ENCODE results near the gene KRT78.

Gene KRT78

DNA sequence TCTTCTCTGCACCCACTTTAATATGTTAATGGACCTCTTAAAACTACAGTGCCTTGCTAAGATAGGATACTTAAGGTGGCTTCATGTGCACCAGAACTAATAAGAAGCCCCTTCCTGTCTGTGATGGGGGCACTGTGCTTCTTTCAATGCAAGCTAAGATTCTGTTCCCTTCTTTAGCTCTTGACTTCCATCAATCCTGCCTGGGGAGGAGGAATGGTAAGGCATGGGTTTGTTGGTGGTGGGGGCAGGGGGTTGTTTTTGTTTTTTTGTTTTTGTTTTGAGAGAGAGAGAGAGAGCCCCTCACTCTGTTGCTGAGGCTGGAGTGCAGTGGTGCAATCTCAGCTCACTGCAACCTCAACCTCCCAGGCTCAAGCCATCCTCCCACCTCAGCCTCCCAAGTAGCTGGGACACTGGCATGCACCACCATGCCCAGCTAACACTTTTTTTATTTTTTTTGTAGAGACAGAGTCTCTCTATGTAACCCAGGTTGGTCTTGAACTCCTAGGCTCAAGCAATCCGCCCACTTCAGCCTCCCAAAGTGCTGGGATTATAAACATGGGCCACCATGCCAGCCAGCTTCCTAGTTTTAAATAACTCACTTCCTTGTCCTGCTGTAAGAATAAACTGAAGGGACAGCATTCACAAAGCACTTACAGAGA lies 48.4 kb downstream of the KRT78 start:
- Mint-ChIP-seq H3K9me3 (no peaks in the 10 kb centered on the region), H3K27ac (no peak overlapping the region), H3K4me3 (no peak overlapping the region), H3K27me3 (ENCODE audit: low read depth) (peaks cover 21% of the 10 kb centered on the region), H3K4me1 (peaks cover 13% of the 10 kb centered on the region), H3K36me3 (ENCODE audit: low read depth) (no peaks in the 10 kb centered on the region)
- TF ChIP-seq, protein P1, sequence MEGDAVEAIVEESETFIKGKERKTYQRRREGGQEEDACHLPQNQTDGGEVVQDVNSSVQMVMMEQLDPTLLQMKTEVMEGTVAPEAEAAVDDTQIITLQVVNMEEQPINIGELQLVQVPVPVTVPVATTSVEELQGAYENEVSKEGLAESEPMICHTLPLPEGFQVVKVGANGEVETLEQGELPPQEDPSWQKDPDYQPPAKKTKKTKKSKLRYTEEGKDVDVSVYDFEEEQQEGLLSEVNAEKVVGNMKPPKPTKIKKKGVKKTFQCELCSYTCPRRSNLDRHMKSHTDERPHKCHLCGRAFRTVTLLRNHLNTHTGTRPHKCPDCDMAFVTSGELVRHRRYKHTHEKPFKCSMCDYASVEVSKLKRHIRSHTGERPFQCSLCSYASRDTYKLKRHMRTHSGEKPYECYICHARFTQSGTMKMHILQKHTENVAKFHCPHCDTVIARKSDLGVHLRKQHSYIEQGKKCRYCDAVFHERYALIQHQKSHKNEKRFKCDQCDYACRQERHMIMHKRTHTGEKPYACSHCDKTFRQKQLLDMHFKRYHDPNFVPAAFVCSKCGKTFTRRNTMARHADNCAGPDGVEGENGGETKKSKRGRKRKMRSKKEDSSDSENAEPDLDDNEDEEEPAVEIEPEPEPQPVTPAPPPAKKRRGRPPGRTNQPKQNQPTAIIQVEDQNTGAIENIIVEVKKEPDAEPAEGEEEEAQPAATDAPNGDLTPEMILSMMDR (IDR thresholded peaks at IDR 0.05; ENCODE audit: unreplicated experiment in 3 of 3), result no peak

DNA sequence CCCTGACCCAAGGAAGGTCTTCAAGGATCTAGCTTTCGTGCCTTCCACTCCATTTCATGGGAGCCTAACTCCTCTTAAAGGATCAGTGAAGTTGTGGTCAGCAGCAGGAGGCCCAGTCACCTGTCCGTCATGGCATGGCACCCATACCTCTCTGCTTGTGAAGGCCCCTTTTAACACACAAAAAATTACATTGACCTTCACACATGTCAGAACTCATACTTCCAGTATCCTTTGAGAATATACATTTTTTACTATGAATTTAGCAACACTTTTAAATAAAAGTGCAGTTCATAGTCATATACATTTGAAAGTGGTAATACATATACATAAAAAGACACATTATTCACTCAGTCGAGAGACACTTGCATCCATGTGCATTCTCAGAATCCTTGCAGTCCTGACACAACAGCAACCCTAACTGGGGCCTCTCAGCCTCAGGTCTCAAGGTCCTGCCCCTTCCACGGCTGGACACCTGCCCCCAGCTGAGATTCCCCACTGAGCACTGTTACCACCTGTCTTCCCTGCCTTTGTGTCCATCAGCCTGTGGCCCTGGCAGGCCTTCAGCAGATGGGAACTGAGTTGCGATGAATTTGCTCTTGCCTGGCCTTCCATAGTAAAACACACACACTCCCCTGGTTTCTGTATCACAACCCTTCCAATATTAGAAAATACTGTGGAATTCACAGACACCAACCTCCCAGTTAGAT lies 49.1 kb downstream of the KRT78 start:
- Mint-ChIP-seq H3K27ac (no peak overlapping the region), H3K9me3 (no peaks in the 10 kb centered on the region), H3K27me3 (ENCODE audit: low read depth) (peaks cover 16% of the 10 kb centered on the region), H3K36me3 (ENCODE audit: low read depth) (no peaks in the 10 kb centered on the region), H3K4me1 (peaks cover 13% of the 10 kb centered on the region), H3K4me3 (no peak overlapping the region)
- TF ChIP-seq, protein P1 (IDR thresholded peaks at IDR 0.05; ENCODE audit: unreplicated experiment in 3 of 3), result no peak

DNA sequence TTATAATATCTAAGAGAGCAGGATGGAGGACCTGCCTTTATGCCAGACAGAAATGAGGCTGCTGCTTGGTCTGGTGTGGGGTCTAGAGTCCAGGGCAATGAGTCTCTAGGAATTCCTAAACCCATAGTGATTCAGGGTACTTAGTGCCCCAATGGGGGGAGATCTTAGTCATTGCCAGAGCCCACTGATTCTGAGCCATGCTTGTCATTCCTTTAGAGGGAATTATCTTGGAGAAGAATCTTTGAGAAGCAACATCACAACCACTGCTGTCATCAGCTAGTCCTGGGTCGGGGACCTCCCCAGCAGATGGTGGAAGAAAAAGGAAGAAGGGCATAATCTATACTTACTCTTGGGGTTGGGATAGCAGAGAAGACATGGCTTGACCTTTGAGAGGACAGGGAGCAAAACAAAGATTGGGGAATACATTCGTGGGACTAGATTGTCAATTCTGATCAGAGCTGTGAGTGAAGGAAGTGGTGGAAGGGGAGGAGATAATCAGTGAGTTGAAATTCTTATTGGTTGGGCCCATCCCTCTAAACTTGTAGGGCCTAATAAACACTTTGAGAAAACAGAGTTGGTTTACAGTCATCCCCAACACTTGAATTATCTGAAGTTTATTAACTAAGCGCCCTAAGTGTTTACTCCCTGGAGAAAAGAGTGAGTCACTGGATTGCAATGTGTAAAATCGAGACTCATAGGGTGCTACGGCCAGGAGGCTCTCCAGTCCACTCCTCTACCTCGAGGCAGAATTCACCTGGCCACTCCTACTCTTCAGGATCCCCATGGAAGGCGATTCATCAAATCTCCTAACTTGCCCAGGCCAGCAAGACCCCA lies 49.9 kb downstream of the KRT78 start:
- TF ChIP-seq, protein P1 (IDR thresholded peaks at IDR 0.05; ENCODE audit: unreplicated experiment in 3 of 3), result no peak
- Mint-ChIP-seq H3K4me3 (no peak overlapping the region), H3K27me3 (ENCODE audit: low read depth) (peaks cover 14% of the 10 kb centered on the region), H3K27ac (no peak overlapping the region), H3K36me3 (ENCODE audit: low read depth) (no peaks in the 10 kb centered on the region), H3K9me3 (no peaks in the 10 kb centered on the region), H3K4me1 (peaks cover 8% of the 10 kb centered on the region)

DNA sequence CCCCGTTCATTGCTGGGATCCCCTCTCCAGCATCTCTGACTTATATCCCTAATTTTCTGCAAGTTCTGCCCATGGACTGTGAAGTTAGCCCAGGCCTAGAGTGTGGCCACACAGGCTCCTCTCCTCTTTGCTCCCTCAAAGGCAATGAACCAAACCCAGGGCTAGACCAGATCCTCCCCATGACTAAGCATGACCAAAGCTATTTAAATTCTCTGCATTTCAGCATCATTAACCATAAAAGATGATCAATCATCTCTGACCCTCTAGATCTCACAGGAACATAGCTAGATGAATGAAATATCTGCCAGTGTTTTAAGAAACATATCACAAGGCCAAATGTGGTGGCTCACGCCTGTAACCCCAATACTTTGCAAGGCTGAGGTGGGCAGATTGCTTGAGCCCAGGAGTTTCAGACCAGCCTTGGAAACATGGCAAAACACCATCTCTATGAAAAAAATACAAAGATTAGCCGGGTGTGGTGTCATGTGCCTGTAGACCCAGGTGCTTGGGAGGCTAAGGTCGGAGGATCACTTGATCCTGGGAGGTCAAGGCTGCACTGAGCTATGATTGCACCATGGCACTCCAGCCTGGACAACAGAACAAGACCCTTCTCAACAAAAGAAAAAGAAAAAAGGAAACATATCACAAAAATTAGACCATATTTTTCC lies 50.7 kb downstream of the KRT78 start:
- H3K27ac Mint-ChIP-seq, result no peak overlapping the region
- H3K4me3 Mint-ChIP-seq, result no peak overlapping the region
- H3K9me3 Mint-ChIP-seq, result no peaks in the 10 kb centered on the region
- peaks cover 14% of the 10 kb centered on the region for H3K27me3 Mint-ChIP-seq (ENCODE audit: low read depth)
- peaks cover 3% of the 10 kb centered on the region for H3K4me1 Mint-ChIP-seq
- H3K36me3 Mint-ChIP-seq (ENCODE audit: low read depth), result no peaks in the 10 kb centered on the region
- TF ChIP-seq, protein P1 (IDR thresholded peaks at IDR 0.05; ENCODE audit: unreplicated experiment in 3 of 3), result no peak

DNA sequence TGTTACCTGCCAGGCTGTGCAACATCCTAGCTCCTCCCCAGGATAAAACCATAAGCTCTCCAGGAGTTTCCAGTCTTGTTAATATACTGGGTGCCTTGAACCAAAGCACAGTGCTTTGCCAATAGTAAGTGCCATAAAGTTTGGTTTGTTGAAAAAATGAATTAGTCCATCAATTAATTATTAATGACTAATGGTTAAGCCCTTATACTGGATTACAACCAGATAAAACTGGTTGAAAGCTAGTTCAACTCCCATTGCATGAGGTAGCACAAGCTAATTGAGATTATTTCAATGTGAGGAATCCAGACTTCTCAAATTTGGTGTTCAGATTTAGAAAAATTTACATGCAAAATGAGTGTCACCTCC lies 51.3 kb downstream of the KRT78 start:
- H3K27ac Mint-ChIP-seq, result no peak overlapping the region
- no peaks in the 10 kb centered on the region for H3K36me3 Mint-ChIP-seq (ENCODE audit: low read depth)
- TF ChIP-seq, protein P1 (IDR thresholded peaks at IDR 0.05; ENCODE audit: unreplicated experiment in 3 of 3), result no peak
- no peaks in the 10 kb centered on the region for H3K4me1 Mint-ChIP-seq
- H3K9me3 Mint-ChIP-seq, result no peaks in the 10 kb centered on the region
- no peak overlapping the region for H3K4me3 Mint-ChIP-seq
- H3K27me3 Mint-ChIP-seq (ENCODE audit: low read depth), result peaks cover 15% of the 10 kb centered on the region

Data from nephron (organoid).